Right hindlimb (tissue), 1 donor: ENCODE results near the gene PDPK1.
"Not testable (repeated sequence)": the region's sequence is repeated elsewhere in the genome, so short reads cannot be mapped to it uniquely, and the experiment has no call there.

Source experiments
- DNase-seq: peaks from one replicate; pipeline ENCODE4 v3.0.0-alpha.2; 2018

Gene PDPK1

DNA sequence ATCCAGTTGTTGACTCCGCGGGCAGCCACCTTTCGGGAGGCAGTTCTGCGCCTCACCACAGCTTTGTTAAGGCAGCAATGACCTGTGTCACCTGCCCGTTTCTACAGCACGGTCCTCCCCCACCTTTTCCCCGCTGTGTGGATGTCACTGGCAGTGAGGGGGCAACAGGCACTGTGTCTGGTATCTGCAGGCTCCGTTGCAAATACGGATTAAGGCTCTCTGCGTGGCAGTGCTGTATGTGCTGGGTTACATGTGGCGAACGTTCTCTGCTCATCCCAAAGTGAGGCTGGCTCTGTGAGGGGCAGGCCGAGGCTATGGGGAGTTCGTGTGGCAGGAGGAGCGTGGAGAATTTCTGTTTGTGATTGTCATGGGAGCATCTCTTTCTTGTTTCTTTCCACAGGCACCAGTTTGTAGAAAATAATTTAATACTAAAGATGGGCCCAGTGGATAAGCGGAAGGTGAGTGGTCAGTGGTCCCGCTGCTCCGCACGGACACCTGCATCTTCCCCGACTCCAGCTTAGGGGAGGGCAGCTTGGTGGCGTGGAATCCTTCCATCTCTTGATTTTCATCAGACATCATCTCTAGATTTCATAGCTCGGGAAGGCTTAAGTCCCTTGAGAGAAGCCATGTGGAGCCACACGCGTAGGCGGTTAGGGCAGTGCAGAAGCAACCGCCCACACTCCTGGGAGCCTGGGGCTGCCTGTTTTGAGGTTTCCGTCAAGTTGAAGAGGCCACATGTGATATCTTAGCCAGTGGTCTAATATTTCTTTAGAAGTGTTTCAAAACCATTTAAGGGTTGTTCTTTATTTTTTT lies 57.8 kb downstream of the PDPK1 start:
- DNase-seq = no peak

- no peak for DNase-seq
Observed at GRCh38 chr16:2596747-2597559, 59.1 kb downstream of the PDPK1 start.

DNA sequence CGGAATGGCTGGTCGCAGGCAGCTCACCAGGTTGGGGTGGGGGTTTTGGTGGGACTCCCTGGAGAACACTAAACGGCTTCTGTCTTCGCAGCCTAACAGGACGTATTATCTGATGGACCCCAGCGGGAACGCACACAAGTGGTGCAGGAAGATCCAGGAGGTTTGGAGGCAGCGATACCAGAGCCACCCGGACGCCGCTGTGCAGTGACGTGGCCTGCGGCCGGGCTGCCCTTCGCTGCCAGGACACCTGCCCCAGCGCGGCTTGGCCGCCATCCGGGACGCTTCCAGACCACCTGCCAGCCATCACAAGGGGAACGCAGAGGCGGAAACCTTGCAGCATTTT lies 59.7 kb downstream of the PDPK1 start:
- peak; percentile 16 for DNase-seq

GRCh38 chr16:2598133-2598641 lies 60.4 kb downstream of the PDPK1 start:
- DNase-seq = no peak

DNA sequence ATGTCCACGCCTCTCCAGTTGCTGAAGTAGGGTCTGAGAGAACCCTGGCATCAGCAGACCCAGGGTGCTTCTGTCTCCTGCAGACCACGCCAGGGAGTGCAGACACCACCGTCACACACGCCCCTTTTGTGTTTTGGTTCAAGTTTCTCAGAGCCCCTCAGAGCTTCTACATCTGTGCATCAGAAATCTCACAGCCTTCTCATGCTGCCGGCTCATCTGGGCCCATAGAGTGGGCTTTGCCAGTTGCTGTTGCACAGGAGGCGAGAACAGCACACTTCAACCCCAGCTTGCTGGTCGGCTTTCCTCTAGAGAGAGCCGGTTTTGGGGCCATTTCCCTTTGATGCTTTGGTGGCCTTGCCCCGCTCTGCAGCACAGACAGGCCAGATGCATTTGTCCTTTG lies 60.9 kb downstream of the PDPK1 start:
- DNase-seq = no peak

- DNase-seq = not testable (repeated sequence)
Observed at GRCh38 chr16:2599165-2599564, 61.3 kb downstream of the PDPK1 start.

GRCh38 chr16:2599785-2600184 lies 62.0 kb downstream of the PDPK1 start:
- DNase-seq = not testable (repeated sequence)

- DNase-seq = peak; percentile 29
Observed at GRCh38 chr16:2601301-2602025, 63.6 kb downstream of the PDPK1 start.

GRCh38 chr16:2602175-2602574 lies 64.4 kb downstream of the PDPK1 start:
- not testable (repeated sequence) for DNase-seq

DNA sequence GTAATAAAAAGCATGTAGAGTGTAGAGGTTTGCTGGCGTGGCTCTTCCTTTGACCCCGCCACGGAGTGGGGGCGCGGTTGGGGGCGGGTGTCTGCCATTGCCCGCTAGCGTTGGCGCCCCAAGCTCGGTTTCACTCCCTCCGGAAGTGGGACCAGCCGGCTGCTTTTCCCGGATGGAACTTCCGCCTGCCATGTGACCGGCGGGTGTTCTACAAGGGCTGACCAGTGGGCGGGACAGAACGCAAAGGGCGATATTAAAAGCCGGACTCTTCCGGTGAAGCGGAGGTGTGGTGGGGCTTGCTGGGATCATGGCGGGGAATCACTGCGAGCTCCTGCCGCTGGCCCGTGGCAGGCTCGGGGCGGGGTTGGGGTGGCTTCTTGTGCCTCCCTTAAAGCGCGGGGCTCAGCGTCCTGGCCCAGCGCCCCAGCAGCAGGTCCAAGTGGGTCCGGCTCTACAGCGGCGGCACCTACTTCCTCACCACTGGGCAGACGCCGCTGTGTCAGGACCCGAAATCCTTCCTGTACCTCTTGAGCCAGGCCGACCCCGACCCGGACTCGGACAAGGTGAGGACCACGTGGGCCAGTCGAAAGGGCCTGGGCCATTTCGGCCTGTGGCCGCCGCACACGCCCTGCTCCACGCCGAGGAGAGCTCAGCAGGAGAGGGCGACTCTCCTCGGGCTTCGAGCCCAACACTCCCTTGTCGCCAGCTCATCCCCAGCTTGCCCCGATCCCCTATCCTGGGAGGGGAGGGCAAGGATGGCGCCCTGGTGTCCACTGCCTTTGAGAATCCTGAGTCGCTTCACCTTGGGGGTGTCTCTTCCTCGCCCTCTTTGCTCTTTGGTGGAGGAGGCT lies 65.6 kb downstream of the PDPK1 start:
- peak; percentile 99 for DNase-seq

DNA sequence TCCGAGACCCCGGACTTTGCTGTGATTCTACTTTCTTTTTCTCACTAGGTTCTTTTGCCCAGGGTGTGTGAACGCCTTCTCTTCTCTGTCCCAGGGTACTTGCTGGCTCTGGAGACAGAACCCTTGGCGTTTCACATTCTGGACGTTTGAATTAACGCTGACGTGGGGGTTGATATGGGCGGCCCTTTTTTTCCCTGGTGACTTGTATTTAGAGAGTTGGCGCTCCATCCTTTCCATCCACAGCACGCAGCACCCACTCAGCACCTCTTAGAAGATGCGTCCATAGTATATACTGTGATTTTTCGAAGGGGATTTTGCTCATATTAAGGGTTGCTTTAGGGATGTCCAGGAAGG lies 66.2 kb downstream of the PDPK1 start:
- DNase-seq = not testable (repeated sequence)

DNA sequence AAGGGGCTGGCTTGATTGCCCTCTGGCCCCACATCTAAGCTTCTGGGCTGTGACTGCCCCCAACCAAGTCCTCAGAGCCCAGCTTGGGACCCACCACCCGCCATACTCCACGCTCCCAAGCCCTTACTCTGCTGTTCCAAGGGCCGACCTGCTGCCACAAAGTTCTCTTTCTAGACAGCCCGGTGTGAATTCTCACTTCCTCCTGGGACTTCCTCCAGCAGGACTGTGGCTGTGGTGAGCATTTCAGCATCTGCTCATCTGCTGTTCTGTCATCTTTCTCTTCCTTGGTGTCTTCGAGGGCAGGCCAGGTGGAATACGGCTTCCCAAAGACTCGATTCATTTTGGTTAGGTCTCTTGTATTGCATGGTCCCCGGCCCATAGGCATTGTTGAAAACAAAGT lies 69.0 kb downstream of the PDPK1 start:
- DNase-seq = not testable (repeated sequence)

DNA sequence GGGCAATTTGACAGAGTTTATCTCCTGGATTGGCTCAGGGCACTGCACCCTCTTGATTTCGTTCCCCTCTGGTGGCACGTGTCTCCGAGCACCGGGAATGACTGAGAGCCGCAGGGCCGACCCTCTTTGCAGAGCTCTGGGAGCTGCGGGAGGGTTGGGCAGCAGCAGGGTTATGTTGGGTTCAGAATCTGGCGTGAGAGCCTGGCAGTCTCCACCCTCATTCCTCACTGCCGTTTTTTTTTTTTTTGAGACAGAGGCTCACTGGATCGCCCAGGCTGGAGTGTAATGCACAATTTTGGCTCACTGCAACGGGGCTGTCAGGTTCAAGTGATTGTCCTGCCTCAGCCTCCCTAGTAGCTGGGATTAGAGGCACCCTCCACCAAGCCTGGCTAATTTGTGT lies 71.5 kb downstream of the PDPK1 start:
- not testable (repeated sequence) for DNase-seq

GRCh38 chr16:2609827-2610470 lies 72.1 kb downstream of the PDPK1 start:
- DNase-seq = no peak

GRCh38 chr16:2610781-2611498 lies 73.1 kb downstream of the PDPK1 start:
- no peak for DNase-seq

DNA sequence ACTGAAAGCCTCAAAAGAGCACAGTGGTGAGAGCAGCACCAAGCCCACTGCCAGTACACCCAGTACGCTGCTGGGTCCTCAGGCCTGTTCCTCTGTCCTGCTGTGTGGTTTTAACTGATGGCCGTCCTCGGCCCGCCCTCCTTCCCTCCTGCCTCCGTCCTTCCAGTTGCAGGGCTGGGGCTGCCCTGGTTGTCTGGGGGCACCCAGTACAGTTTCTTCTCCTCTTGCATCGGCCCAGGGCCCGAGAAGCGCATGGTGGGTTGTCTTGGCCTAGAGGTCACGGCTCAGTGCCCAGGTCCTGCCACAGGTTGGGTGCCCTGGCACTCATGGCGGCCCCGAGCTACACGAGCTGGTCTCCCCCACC lies 73.7 kb downstream of the PDPK1 start:
- DNase-seq = no peak

DNA sequence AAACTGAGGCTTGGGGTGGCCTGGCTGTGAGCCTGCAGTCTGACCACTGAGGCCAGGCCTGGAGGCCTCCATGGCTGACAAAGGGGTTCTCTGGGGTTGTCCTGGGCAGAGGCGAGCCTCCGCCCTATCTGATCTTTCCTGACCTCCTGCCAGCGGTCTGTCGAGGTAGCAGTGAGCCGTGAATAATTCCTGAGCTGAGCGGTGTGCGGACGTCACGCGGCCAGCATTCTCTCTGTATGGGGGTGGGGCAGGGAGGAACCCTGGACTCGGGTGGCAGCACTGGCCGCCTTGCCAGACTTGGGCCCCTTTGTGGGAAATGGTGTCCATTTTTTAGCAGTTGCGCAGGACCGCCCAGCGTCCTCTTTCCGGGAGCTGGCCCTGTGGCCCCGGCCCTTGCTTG lies 74.1 kb downstream of the PDPK1 start:
- DNase-seq = not testable (repeated sequence)

DNA sequence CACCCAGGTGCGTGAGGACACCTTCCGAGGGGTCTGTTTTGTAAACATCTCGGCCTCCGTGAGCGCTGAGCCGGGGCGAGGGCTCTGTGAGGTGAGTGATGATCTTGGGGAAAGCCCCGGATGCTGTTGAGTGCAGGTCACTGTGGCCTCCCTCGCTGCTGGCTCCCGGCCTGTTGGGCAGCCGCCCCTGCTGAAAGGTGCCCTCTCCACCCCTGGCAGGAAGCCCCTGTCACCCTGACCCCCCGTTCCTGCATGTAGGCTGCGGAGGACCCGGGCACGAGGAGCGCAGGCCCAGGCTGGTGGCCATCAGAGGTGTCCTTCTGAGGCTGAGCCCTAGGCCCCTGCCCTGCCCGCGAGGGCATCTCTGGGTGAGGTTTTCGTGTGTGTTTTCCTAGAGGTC lies 75.4 kb downstream of the PDPK1 start:
- DNase-seq = not testable (repeated sequence)

DNA sequence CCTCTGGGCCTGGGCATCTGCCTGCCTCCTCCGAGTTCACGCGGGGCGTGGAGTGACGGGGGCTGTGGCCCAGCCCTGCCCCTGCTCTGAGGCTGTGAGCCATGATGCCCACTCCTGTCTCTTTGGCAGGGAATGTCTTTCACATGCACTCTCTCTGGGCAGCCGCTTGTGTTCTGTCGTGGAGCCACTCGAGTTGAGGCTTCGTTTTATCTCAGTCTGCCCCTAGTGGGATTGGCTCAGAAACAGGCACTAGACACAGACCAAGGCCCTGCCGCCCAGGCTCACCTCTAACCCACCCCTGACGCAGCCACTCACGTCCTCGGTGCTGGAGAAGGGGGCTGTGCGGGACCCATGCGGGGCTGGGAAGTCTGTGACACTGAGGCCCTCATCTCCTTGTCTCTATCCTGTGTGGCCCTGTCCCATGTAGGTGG lies 77.0 kb downstream of the PDPK1 start:
- no peak for DNase-seq

GRCh38 chr16:2618964-2619363 lies 81.1 kb downstream of the PDPK1 start:
- DNase-seq = not testable (repeated sequence)

DNA sequence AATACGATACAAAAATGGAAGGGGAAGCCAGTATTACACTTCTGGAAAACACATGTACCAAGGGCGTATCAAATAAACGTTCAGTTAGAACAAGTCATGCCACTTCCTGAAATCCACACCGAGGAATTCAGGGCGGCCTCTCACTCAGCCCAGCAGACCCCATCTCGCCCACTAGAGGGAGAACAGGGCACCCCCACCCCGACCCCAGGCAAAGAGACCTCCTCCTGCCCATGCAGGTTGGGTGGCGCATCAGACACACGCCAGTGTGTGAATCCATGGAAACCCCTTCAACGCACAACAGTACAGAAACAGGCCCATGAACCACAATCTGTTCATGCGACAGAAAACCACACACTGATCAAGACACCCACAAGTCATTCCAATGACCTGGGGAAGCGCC lies 81.8 kb downstream of the PDPK1 start:
- not testable (repeated sequence) for DNase-seq
